GM23338 (cell line): ENCODE data around the gene ITPR2. TPM values are rescaled to one million over a fixed set of nuclear protein-coding genes. Genes with fewer than 3 reads are reported as not detected.

Source experiments
- ATAC-seq: fragments of 200-7000 bp; cut with Tn5 transposase; 3 replicates; pipeline ENCODE4 v1.9.1; 2020
- DNase-seq: peaks from one replicate; pipeline ENCODE4 v3.0.0-alpha.2; 2015; ENCODE audit warnings: low spot score
- H2AFZ ChIP-seq: fragments of 200-600 bp; sonication (generic); 2 replicates; pipeline ENCODE4 v1.8.0; 2016; ENCODE audit warnings: antibody characterized with exemption, mild to moderate bottlenecking, moderate library complexity
- H3F3A ChIP-seq: fragments of 200-600 bp; sonication (generic); replicated peaks from 2 replicates; pipeline ENCODE4 v1.8.0; 2017; ENCODE audit warnings: antibody characterized with exemption, mixed run types, low read depth
- H3K27ac ChIP-seq: fragments of 200-600 bp; sonication (generic); 2 replicates; pipeline ENCODE4 v1.6.1; 2016; ENCODE audit warnings: low read depth
- H3K27me3 ChIP-seq: fragments of 200-600 bp; sonication (generic); 2 replicates; pipeline ENCODE4 v1.8.0; 2016; ENCODE audit warnings: mild to moderate bottlenecking, mixed run types, moderate library complexity; ENCODE audit not compliant: insufficient read depth
- H3K36me3 ChIP-seq: fragments of 200-600 bp; sonication (generic); 2 replicates; pipeline ENCODE4 v1.8.0; 2016; ENCODE audit warnings: mild to moderate bottlenecking; ENCODE audit not compliant: insufficient read depth
- H3K4me1 ChIP-seq: fragments of 200-600 bp; sonication (generic); 2 replicates; pipeline ENCODE4 v1.8.0; 2016; ENCODE audit warnings: mild to moderate bottlenecking, moderate library complexity; ENCODE audit not compliant: insufficient read depth
- H3K4me2 ChIP-seq: fragments of 200-600 bp; sonication (generic); 2 replicates; pipeline ENCODE4 v1.7.1; 2017; ENCODE audit warnings: mixed run types
- H3K4me3 ChIP-seq: fragments of 200-600 bp; sonication (generic); 2 replicates; pipeline ENCODE4 v1.6.1; 2016; ENCODE audit warnings: mixed run types
- H3K79me2 ChIP-seq: fragments of 200-600 bp; sonication (generic); replicated peaks from 2 replicates; pipeline ENCODE4 v1.8.0; 2017; ENCODE audit warnings: mild to moderate bottlenecking; ENCODE audit not compliant: insufficient read depth
- H3K9me2 ChIP-seq: fragments of 200-600 bp; sonication (generic); 2 replicates; pipeline ENCODE4 v1.8.0; 2017; ENCODE audit not compliant: insufficient read depth
- H4K20me1 ChIP-seq: fragments of 200-600 bp; sonication (generic); replicated peaks from 2 replicates; pipeline ENCODE4 v1.8.0; 2017; ENCODE audit warnings: mild to moderate bottlenecking; ENCODE audit not compliant: insufficient read depth
- H3K27ac Mint-ChIP-seq: 2 replicates; pipeline ENCODE4 v1.8.0; 2020; ENCODE audit warnings: inconsistent platforms, mild to moderate bottlenecking, moderate library complexity, mixed read lengths
- H3K27me3 Mint-ChIP-seq: 3 replicates; pipeline ENCODE4 v1.8.0; 2022; ENCODE audit warnings: low read depth, mild to moderate bottlenecking, moderate library complexity, mixed read lengths, inconsistent platforms; ENCODE audit not compliant: insufficient read depth, poor library complexity
- H3K36me3 Mint-ChIP-seq: 3 replicates; pipeline ENCODE4 v1.8.0; 2021; ENCODE audit warnings: low read depth, mild to moderate bottlenecking, inconsistent platforms, moderate library complexity, mixed read lengths
- H3K4me1 Mint-ChIP-seq: 3 replicates; pipeline ENCODE4 v1.8.0; 2020; ENCODE audit warnings: mild to moderate bottlenecking, inconsistent platforms, mixed read lengths
- H3K4me3 Mint-ChIP-seq: 3 replicates; pipeline ENCODE4 v1.8.0; 2021; ENCODE audit warnings: moderate library complexity, mild to moderate bottlenecking, inconsistent platforms, mixed read lengths
- H3K9me3 Mint-ChIP-seq: 3 replicates; pipeline ENCODE4 v1.8.0; 2020; ENCODE audit warnings: moderate library complexity, mild to moderate bottlenecking, inconsistent platforms, mixed read lengths
- CREB1 ChIP-seq: fragments of 250-450 bp; sonication (Bioruptor Pico); IDR thresholded peaks from 2 replicates; pipeline ENCODE4 v1.5.0; 2020; ENCODE audit warnings: low read depth, mild to moderate bottlenecking, moderate library complexity
- EZH2 ChIP-seq: fragments of 200-600 bp; sonication (generic); IDR thresholded peaks from one replicate; pipeline ENCODE4 v1.8.0; 2017; ENCODE audit warnings: antibody characterized with exemption, mild to moderate bottlenecking, low read depth; ENCODE audit not compliant: unreplicated experiment
- EZH2phosphoT487 ChIP-seq: fragments of 200-600 bp; sonication (generic); IDR thresholded peaks from one replicate; pipeline ENCODE4 v1.8.1; 2018; ENCODE audit warnings: antibody characterized with exemption; ENCODE audit not compliant: unreplicated experiment
- JUNB ChIP-seq: IDR thresholded peaks from one replicate; pipeline ENCODE4 v1.6.1; 2016; ENCODE audit warnings: antibody characterized with exemption; ENCODE audit not compliant: unreplicated experiment
- NANOG ChIP-seq: IDR thresholded peaks from 2 replicates; pipeline ENCODE4 v1.6.1; 2016; ENCODE audit warnings: antibody characterized with exemption, borderline replicate concordance
- POLR2AphosphoS5 ChIP-seq: IDR thresholded peaks from 2 replicates; pipeline ENCODE4 v1.6.1; 2016; ENCODE audit warnings: antibody characterized with exemption, low read depth
- STAT1 ChIP-seq: IDR thresholded peaks from one replicate; pipeline ENCODE4 v1.6.1; 2016; ENCODE audit warnings: antibody characterized with exemption; ENCODE audit not compliant: unreplicated experiment
- ZNF114 ChIP-seq: fragments of 250-450 bp; sonication (Bioruptor Pico); IDR thresholded peaks from 2 replicates; pipeline ENCODE4 v1.5.0; 2020; ENCODE audit warnings: mild to moderate bottlenecking, moderate library complexity
- ZNF331 ChIP-seq: fragments of 250-450 bp; sonication (Bioruptor Pico); IDR thresholded peaks from 2 replicates; pipeline ENCODE4 v1.5.0; 2020; ENCODE audit warnings: low read depth, mild to moderate bottlenecking, moderate library complexity
- polyA plus RNA-seq: library from polyadenylated mRNA; unstranded; fragments of >200 nt; fragmentation: Nextera tagmentation; extraction: Ambion mirVana; gene quantifications from 2 replicates; pipeline ENCODE4 v1.2.1, GENCODE V29; 2016
- total RNA-seq: library from RNA; depleted of rRNA; stranded (reverse); fragments of >200 nt; shearing (Covaris generic); gene quantifications from 2 replicates; pipeline ENCODE4 v1.2.3, GENCODE V29; 2014
- TF ChIP-seq, protein P1 (sequence below): IDR thresholded peaks from one replicate; pipeline ENCODE4 v1.6.1; 2018; ENCODE audit warnings: antibody characterized with exemption; ENCODE audit not compliant: unreplicated experiment
- TF ChIP-seq, protein P2 (sequence below): fragments of 250-450 bp; sonication (Bioruptor Pico); IDR thresholded peaks from 2 replicates; pipeline ENCODE4 v1.5.0; 2020; ENCODE audit warnings: mild to moderate bottlenecking, moderate library complexity

Gene ITPR2
- total and polyA plus RNA-seq, 2 experiments from 2014 or later: 44.5 to 65.2 TPM

GRCh38 chr12:26331136-26331535 lies 501.9 kb downstream of the ITPR2 start (continued):
- TF ChIP-seq, protein P1, sequence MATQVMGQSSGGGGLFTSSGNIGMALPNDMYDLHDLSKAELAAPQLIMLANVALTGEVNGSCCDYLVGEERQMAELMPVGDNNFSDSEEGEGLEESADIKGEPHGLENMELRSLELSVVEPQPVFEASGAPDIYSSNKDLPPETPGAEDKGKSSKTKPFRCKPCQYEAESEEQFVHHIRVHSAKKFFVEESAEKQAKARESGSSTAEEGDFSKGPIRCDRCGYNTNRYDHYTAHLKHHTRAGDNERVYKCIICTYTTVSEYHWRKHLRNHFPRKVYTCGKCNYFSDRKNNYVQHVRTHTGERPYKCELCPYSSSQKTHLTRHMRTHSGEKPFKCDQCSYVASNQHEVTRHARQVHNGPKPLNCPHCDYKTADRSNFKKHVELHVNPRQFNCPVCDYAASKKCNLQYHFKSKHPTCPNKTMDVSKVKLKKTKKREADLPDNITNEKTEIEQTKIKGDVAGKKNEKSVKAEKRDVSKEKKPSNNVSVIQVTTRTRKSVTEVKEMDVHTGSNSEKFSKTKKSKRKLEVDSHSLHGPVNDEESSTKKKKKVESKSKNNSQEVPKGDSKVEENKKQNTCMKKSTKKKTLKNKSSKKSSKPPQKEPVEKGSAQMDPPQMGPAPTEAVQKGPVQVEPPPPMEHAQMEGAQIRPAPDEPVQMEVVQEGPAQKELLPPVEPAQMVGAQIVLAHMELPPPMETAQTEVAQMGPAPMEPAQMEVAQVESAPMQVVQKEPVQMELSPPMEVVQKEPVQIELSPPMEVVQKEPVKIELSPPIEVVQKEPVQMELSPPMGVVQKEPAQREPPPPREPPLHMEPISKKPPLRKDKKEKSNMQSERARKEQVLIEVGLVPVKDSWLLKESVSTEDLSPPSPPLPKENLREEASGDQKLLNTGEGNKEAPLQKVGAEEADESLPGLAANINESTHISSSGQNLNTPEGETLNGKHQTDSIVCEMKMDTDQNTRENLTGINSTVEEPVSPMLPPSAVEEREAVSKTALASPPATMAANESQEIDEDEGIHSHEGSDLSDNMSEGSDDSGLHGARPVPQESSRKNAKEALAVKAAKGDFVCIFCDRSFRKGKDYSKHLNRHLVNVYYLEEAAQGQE: no peak
- no peak for TF ChIP-seq NANOG
- TF ChIP-seq, protein P2, sequence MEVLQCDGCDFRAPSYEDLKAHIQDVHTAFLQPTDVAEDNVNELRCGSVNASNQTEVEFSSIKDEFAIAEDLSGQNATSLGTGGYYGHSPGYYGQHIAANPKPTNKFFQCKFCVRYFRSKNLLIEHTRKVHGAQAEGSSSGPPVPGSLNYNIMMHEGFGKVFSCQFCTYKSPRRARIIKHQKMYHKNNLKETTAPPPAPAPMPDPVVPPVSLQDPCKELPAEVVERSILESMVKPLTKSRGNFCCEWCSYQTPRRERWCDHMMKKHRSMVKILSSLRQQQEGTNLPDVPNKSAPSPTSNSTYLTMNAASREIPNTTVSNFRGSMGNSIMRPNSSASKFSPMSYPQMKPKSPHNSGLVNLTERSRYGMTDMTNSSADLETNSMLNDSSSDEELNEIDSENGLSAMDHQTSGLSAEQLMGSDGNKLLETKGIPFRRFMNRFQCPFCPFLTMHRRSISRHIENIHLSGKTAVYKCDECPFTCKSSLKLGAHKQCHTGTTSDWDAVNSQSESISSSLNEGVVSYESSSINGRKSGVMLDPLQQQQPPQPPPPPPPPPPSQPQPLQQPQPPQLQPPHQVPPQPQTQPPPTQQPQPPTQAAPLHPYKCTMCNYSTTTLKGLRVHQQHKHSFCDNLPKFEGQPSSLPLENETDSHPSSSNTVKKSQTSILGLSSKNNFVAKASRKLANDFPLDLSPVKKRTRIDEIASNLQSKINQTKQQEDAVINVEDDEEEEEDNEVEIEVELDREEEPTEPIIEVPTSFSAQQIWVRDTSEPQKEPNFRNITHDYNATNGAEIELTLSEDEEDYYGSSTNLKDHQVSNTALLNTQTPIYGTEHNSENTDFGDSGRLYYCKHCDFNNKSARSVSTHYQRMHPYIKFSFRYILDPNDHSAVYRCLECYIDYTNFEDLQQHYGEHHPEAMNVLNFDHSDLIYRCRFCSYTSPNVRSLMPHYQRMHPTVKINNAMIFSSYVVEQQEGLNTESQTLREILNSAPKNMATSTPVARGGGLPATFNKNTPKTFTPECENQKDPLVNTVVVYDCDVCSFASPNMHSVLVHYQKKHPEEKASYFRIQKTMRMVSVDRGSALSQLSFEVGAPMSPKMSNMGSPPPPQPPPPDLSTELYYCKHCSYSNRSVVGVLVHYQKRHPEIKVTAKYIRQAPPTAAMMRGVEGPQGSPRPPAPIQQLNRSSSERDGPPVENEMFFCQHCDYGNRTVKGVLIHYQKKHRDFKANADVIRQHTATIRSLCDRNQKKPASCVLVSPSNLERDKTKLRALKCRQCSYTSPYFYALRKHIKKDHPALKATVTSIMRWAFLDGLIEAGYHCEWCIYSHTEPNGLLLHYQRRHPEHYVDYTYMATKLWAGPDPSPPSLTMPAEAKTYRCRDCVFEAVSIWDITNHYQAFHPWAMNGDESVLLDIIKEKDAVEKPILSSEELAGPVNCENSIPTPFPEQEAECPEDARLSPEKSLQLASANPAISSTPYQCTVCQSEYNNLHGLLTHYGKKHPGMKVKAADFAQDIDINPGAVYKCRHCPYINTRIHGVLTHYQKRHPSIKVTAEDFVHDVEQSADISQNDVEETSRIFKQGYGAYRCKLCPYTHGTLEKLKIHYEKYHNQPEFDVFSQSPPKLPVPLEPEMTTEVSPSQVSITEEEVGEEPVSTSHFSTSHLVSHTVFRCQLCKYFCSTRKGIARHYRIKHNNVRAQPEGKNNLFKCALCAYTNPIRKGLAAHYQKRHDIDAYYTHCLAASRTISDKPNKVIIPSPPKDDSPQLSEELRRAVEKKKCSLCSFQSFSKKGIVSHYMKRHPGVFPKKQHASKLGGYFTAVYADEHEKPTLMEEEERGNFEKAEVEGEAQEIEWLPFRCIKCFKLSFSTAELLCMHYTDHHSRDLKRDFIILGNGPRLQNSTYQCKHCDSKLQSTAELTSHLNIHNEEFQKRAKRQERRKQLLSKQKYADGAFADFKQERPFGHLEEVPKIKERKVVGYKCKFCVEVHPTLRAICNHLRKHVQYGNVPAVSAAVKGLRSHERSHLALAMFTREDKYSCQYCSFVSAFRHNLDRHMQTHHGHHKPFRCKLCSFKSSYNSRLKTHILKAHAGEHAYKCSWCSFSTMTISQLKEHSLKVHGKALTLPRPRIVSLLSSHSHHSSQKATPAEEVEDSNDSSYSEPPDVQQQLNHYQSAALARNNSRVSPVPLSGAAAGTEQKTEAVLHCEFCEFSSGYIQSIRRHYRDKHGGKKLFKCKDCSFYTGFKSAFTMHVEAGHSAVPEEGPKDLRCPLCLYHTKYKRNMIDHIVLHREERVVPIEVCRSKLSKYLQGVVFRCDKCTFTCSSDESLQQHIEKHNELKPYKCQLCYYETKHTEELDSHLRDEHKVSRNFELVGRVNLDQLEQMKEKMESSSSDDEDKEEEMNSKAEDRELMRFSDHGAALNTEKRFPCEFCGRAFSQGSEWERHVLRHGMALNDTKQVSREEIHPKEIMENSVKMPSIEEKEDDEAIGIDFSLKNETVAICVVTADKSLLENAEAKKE (CRISPR knock-in tag): no peak

DNA sequence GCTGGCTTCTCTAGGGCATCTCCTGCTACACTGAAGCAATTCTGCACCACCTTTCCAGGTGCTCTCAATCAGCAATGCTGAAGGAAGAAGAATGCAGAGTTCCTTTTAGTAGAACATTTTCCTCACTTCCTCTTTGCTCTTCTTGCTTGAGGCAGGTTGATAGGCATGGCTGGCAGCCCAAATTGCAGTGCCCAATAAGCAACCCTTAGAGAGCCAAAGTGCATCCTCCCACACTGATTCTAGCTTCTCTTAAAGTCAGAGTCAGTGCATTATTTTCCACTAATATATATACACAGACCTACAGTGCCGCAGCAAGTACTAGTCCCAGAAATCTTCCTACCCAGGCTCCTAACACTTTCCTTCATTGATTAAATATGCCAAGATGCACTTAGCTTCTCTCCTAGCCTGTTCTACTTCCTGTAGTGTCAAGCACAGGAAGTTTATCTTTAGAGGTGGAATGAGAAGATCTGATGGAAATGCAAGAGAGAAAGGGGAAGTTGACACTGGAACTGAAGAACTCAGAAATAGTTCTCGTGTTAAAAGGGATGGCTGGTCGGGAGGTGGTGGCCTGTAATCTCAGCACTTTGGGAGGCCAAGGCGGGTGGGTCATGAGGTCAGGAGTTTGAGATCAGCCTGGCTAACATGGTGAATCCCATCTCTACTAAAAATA lies 504.9 kb downstream of the ITPR2 start:
- no peak for DNase-seq
- H4K20me1 ChIP-seq: no peaks in the 10 kb centered on the region
- 0 out of 2 replicates have a peak, but pooled peaks cover 3% of the 10 kb centered on the region for H3K9me2 ChIP-seq
- H3K79me2 ChIP-seq: no peaks in the 10 kb centered on the region
- H3K4me1 ChIP-seq: peaks cover 5% of the 10 kb centered on the region; the same call in 1 of the 2 replicates
- H3K4me2 ChIP-seq: no peak overlapping the region
- H3K4me3 ChIP-seq: no peak overlapping the region
- Mint-ChIP-seq H3K36me3 (peaks cover 8% of the 10 kb centered on the region; the same call in 2 of the 3 replicates), H3K4me1 (peaks cover 5% of the 10 kb centered on the region; the same call in 2 of the 3 replicates), H3K27me3 (peaks cover 1% of the 10 kb centered on the region), H3K27ac (no peak overlapping the region), H3K9me3 (peaks cover 12% of the 10 kb centered on the region), H3K4me3 (no peak overlapping the region)
- ATAC-seq: no peak
- H2AFZ ChIP-seq: no peak overlapping the region
- no peaks in the 10 kb centered on the region for H3F3A ChIP-seq
- no peak overlapping the region for H3K27ac ChIP-seq
- no peaks in the 10 kb centered on the region for H3K27me3 ChIP-seq
- H3K36me3 ChIP-seq: no peaks in the 10 kb centered on the region
- TF ChIP-seq STAT1: no peak
- TF ChIP-seq CREB1 (CRISPR knock-in tag): no peak
- no peak for TF ChIP-seq JUNB
- no peak for TF ChIP-seq EZH2
- TF ChIP-seq ZNF331 (CRISPR knock-in tag): no peak
- no peak for TF ChIP-seq EZH2phosphoT487
- no peak for TF ChIP-seq ZNF114
- TF ChIP-seq POLR2AphosphoS5: no peak
